Activated CD8-positive, alpha-beta memory T cell treated with anti-CD3 and anti-CD28 coated beads for 1 hour (primary cell): ENCODE data around the gene KRT6C.

Experiments used
- DNase-seq, 2 donors: peaks; one replicate each; pipeline ENCODE4 v3.0.0-alpha.2; 2020; ENCODE audit warnings: low read depth in 1 of 2; ENCODE audit errors: extremely low read depth in 1 of 2

KRT6C gene

GRCh38 chr12:52436000-52436827, 37.4 kb downstream of the KRT6C start:
- no peak for DNase-seq

GRCh38 chr12:52435659-52435999, 38.0 kb downstream of the KRT6C start:
- DNase-seq, result no peak

- DNase-seq, result no peak
These were observed 38.7 kb downstream of the KRT6C start for GRCh38 chr12:52434760-52435530.

- no peak for DNase-seq
These were observed 39.4 kb downstream of the KRT6C start, which contains the start of gene KRT75 for GRCh38 chr12:52434081-52434733. KRT75 (minus strand) TSS chr12:52434371; CDS start chr12:52434304, 67 bp downstream.

- DNase-seq, result no peak
These were observed 40.0 kb downstream of the KRT6C start for GRCh38 chr12:52433501-52434080.

GRCh38 chr12:52432559-52433207, 40.9 kb downstream of the KRT6C start:
- no peak for DNase-seq

- DNase-seq, result no peak
These were observed 45.5 kb downstream of the KRT6C start for GRCh38 chr12:52428121-52428520.

GRCh38 chr12:52427083-52427482, 46.5 kb downstream of the KRT6C start:
- no peak for DNase-seq

- DNase-seq, result no peak
These were observed 47.6 kb downstream of the KRT6C start for GRCh38 chr12:52426034-52426433.

GRCh38 chr12:52425466-52425865, 48.1 kb downstream of the KRT6C start:
- DNase-seq, result no peak

- no peak for DNase-seq
These were observed 49.7 kb downstream of the KRT6C start for GRCh38 chr12:52423661-52424500.

- DNase-seq, result no peak
These were observed 50.6 kb downstream of the KRT6C start for GRCh38 chr12:52423035-52423434.

- no peak for DNase-seq
These were observed 53.9 kb downstream of the KRT6C start for GRCh38 chr12:52419656-52420055.

GRCh38 chr12:52418576-52419110, 55.0 kb downstream of the KRT6C start:
- no peak for DNase-seq
